Hypothalamus (tissue), 51 donors: ENCODE data around the gene AZI2.

Experiments used
- DNase-seq, 51 donors: peaks; one replicate each; lab custom pipeline; 2025; lab: John Stamatoyannopoulos, UW

The AZI2 gene, protein sequence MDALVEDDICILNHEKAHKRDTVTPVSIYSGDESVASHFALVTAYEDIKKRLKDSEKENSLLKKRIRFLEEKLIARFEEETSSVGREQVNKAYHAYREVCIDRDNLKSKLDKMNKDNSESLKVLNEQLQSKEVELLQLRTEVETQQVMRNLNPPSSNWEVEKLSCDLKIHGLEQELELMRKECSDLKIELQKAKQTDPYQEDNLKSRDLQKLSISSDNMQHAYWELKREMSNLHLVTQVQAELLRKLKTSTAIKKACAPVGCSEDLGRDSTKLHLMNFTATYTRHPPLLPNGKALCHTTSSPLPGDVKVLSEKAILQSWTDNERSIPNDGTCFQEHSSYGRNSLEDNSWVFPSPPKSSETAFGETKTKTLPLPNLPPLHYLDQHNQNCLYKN

DNA sequence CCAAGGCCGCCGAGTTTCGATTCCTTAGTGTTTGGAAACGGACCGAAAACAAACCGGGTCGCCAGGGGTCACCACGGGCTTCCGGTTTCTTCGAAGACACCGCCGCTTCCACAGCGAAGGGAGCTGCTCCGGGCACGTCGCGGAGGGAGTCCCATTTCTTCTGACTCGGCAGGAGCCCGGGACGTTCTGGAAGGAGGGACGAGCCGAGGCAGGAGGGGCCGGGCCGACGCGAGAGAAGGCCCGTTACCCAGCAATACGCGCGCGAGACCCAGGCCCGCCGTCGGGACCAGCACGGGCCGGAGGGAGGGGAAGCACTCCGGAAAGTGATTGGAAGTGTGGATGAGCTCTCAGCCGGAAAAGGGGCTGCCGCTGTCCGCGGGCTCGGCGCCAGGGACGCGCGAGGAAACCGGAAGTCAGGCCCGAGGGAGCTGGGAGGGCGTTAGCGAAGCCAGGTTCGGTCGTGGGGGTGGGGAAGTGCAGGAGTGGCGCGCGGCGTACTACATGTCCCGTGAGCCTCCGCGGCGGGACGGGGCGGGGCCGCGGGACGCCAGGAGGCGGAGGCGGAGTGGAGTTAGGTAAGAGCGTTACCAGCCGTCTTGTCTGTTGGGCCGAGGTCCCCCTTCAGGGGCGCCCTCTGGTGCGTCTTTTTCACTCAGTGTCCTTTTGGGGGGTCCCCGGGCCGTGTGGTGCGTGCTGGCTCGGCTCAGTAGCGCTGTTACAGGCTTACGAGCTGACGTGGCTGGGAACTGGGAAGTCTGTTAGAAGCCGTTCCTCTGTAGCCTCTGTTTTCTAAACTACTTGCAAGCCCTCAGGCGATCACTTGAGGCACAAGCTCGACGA is at the start of gene AZI2, which contains the start of gene ZCWPW2:
TSS of gene AZI2 (minus strand) at position 196 of the 840 bp plus-strand sequence. CDS start 8,207 bp downstream, outside the sequence.
TSS of gene ZCWPW2 (plus strand) at position 93 of the 840 bp plus-strand sequence. CDS start 64,348 bp downstream, outside the sequence.
- DNase-seq, result peak; percentile 70 to 96 (median 88)

DNA sequence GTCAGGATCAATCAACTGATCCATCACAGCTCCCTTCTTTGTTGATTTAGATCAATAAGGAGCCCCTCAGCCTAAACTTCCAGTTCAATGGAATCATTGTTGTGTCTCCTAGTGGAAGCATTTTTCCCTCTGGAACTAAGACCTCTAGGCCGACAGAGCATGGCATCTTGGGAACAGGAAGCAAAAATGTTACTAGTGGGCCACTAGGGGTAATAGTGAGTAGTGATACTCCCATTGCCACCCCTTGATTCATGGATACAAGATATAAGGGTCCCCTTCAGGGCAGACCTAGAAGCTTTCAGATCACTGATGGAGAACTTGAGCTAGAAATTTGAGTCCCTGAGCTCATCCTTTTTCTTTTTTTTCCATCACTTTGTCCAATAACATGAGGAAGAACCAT is 40.4 kb upstream of the AZI2 start:
- DNase-seq, result no peak

DNA sequence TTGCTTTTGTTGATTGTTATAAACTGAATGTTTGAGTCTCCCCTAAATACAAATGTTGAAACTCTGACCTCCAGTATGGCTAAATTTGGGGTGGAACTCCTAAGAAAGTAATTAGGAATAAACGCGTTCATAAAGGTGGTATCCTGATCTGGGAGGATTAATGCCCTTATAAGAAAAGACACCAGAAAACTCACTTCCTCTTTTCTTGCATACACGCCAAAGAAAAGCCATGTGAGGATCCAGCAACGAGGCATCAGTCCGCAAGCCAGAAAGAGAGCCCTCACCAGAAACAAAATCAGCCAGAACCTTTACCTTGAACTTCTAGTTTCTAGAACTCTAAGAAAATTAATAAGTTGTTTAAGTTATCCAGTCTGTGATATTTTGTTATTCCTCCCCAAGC is 37.4 kb upstream of the AZI2 start:
- no peak for DNase-seq

DNA sequence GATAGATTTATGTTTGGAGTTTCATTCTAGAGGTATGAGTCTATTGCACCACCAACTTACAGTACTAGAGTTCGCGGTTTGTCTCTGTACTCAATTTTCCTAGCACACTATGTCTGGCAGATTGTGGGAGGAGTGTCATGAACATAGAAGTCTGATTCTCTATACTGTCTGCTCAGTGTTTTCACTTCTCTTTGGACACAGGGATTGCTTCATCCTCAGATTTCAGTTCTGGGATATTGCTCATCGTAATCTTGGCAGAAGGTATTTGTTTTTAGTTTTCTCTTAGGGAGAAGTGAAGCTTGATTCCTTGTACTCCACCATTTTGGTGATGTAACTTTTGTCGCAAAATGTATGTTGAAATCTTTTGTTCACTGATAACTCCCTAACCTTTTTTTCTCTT is 27.8 kb upstream of the AZI2 start:
- DNase-seq, result no peak

DNA sequence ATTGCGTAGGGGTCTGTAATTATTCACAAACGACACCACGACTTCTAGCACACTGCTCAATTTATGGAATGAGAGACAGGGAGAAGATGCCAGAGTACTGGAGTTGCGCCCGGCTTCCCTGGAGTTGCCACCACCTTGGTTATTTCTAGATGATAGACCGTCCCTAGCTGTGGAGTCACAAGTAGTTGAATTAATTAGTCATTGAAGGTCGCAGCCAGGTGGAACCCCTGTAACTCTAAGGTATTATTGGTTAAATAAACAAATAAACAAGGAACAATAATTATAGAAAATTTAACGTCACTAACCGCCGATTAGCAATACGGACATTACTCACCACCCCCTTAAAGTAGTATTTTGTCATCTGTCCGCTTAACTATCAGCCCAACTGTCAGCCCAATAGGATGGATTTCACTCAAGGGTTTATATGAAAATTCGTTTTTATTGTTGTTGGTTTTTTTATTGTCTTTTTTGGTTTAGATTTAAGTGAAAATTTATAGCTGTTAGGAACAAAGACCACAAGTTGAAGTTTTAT is 911 bp upstream of the AZI2 start:
- DNase-seq, result peak in 5 of 51 donors; percentile 18 to 47 (median 34)

DNA sequence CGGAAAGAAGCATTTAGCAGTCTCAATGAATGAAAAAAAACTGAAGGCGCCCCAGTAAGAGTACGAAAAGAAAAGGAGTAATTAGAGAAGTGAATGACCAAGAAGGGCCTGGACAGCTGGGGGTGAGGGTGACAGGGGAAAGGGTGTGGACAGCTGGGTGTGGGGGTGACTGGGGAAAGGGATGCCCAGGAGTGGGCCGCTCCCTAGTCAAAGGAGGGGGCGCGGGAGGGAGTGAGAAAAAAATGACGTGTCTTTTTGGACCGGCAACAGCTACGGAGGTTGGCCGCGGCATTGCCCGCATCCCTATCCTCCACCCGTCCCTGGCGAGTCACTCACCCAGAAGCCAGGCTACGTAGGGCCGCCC is 377 bp downstream of the AZI2 start:
- peak in 4 of 51 donors; percentile 25 to 67 (median 52) for DNase-seq

DNA sequence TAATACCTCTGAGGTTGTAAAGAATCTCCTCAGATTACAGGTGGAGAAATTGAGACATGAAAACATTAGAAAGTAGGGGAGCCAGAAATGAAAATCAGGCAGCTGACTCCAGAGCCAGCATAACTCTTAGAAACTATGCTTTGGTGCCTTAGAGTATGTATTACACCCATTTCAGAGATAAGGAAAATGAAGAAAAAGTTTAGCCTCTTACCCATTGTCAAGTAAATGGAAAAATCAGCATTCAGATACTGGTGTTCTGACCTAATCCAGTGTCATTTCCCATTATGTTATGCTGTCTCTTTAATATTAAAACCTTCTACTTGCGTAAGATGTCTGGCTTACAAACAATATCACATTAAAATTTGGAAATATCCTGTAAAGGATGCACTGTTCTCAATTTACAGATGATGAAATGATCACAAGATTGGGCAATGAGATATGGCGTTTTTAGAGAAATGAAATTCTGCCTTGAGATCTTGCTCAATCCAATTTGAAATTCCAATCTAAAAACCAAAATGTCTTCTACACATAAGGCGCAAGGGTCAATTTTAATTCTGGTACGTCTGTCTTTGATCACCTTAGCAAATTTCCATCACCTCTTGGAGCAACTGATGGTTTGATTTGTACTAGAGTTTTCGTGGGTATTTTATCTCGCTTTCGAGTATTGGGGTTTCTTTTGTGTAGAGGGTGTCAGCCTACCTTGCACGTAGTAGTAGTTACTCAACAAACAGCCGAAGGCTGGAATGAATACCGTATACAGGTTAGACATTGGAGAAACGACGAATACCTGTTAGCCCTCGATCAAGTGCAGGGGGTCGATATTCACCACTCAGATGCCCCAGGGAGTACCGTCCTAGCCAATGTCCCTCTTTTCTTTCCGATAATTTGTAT is 1.0 kb downstream of the AZI2 start:
- peak in 5 of 51 donors; percentile 10 to 69 (median 15) for DNase-seq

DNA sequence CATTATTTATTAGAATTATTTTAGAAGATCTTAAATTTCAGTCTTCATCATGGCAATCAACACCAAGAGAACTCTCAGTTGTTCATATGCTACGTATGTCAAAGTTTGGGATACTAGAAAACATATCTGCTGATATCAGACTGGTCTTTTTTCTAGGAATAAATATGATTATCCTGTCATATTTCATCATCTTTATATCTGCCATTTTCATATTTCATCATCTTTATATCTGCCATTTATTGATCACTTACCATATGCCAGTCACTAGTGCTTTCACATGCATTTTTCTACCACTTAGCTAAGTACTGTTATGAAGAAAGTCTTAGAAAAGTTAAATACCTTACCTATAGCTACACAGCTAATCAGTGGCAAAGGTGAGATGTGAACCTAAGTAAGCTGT is 2.9 kb downstream of the AZI2 start:
- no peak for DNase-seq

DNA sequence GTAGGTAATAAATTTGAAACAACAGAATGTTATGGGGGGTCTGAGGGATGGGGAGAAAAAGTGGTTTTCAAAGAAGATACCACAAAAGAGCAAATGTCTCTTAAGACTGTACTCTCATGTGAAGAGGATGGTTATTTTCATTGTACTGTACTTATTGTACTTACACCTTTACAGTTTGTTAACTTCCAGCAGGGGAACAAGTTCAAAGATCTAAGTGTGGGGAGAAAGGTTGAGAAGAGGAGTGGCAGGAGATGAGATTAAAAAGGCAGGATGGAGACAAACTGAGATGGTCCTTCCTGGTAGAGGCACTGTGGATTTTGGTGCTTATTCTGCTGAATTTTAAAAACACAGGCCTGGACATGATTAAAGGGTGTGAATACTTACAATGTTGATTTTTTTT is 5.5 kb downstream of the AZI2 start:
- DNase-seq, result no peak

DNA sequence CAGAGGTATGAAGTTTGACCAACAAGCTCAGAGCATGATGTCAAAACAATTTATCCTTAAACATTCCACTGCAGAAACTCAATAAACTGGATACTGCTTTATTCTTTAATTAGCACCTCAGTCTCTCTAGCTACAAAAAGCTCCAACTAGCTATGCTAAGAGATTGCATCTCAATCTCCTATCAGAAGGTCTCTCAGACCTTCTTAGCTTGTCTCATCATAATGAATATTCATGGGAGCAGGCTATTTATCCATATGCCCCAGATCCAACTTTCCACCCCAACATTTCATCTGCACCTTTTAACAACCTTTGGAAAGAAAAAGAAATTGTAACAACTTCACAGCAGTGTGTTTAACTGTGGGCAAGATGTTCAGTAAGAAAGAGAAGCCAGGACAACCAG is 11.4 kb downstream of the AZI2 start:
- no peak for DNase-seq

DNA sequence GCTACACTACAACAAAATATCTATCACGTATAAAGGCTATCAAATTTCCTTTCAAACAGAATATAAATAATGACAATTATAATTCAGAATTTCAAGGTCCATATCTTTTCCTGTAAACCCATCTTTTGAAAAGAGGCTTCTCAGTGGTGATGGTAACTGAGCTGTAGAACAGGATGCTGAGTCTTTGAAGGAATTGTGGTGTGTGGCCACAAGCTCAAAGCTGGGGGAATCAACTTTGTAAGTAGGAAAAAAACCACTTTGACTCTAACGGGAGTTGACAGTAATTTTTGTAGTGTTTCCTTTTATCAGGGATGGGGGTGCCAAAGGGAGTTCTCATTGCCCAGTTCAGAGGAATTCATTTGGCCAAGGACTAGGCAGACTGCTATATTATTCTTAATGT is 13.4 kb downstream of the AZI2 start:
- DNase-seq, result no peak

DNA sequence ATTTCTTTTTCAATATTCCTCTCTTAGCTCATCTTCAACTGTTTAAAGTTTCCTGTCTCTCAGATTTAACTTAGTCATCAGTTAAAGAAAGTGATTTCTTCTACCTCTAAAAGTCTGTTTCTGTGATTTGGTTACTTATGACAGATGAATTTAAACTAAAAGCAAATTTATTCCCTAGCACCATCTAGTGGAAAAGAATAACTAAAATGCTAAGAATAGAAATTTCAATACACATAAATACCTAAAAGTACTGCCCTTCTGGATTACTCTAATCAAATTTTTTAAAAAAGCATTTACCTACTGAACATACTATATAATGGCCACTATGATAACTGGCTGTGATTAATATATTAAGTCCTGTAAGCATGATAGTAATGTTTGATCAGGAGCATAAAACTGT is 14.1 kb downstream of the AZI2 start:
- DNase-seq, result no peak

DNA sequence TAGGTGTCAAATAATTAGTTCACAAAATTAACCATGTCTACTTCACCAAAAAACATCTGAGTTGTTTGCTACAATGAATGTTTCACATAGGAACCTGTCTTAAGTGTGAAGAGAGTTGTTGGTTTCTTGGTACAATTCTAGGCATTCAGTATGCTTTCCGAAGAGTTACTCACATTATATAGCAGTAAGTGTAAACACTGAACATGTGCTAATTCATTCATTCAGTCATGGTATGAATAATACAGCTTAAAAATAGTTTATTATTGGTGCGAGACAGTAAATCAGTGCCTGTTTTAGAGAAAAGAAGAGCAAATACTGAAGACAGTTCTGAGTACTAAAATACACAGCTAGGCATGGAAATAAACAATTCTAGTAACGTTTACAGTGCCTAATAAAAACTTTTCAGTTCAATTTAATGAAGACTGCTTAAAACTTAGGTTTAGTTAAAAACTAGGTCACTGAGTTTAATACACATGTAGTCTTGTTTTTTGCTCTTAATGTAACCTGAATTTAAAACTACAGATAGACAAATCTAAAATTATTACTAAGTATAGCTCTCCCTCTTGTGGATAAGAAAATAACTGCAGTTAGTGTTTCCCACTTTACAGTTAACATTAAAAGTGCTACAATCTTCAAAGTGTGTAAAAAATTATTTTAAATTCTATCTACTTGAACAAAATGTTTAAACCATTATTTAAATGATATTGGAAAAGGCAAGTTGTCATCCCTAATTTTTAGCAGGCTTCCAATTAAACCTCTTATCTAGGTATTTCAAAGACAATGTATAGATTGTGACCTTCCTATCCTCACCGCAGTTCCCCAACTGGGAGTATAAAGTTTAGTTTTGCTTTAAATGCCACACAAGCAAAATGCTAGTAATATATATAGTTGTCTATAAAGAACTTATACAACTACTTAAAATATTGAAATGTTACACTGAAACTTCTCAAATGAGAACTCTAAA is 20.2 kb downstream of the AZI2 start:
- DNase-seq, result peak in 1 of 51 donors; percentile 16

DNA sequence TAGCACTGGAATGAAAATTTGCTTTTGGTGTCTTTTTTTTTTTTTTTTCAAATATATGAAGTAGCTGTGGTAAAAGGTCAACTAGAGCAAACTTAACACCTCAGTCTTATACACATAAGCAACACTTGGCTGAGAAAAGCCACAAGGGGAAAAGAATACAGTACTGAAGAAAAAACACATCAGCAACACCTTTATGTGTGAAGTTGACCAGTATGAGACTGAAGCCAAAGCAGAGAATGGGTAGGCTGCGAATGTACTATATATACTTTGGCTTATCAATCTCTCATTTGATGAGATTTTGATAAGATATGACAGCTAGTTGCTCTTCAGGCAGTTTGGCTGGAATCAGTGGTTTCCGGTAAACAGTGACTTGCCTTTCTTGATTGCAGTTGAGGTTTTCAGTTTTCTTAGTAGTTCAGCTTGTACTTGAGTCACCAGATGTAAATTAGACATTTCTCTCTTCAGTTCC is 22.1 kb downstream of the AZI2 start:
- DNase-seq, result no peak

DNA sequence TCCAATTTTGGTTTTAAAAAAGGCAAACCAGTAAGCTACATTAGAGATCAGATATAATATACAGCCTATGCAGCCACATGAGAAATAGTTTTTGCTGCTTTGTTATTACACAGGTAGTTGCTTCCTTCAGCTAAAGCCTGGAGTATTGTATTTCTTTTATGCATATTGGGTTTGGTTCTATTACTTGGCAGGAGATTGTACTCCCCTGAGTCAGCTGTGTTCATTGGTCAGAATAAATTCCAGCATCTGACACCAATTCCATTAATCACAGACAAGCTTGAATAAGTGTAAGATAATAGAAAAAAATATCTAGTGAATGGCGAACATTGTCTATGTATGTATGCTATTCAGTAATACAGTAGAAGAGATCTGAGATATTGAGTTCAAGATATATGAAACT is 26.2 kb downstream of the AZI2 start:
- DNase-seq, result no peak

DNA sequence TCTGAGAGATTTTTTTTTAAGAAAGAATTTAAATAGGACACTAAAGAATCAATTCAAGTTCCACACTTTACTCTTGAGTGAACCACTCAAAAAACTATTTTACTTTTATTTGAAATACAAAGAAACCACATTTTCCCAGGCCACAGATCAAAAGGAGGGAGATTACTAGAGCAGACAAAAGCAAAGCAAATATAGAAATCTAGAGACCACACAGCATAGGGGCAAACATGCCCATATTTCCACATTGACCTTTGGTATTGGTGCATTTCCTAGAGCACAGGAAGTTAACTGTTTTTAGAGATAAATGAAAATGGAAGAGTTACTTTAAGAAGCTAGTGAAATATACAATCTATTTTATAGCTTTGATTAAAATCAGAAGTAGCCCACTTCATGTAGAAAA is 27.6 kb downstream of the AZI2 start:
- no peak for DNase-seq

DNA sequence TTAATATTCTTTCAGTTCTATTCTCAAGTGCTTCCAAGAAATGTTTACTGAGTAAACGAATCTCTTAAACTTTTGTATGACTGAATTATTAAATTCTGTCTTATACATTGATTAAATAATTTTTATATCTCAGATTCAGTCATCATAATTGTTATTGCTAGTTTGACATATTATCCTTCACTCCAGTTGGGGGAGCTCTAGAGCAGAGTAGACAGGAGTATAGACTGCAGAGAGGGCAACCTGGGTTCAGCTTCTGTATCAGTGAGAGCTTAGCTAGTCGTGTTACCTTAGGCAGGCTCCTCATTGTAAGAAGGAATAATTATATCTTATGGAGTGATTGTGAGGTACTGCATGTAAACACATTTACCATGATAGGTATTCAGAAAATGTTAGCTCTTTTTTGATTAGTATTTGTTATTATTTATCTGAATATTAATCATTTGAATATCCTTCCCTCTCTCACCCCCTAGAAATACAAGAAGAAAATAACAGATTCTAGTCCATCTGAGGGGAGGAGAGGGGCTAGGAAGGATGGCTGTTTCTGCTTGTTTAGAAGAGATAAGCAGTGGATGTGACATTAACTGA is 31.1 kb downstream of the AZI2 start:
- DNase-seq, result peak in 1 of 51 donors; percentile 1

DNA sequence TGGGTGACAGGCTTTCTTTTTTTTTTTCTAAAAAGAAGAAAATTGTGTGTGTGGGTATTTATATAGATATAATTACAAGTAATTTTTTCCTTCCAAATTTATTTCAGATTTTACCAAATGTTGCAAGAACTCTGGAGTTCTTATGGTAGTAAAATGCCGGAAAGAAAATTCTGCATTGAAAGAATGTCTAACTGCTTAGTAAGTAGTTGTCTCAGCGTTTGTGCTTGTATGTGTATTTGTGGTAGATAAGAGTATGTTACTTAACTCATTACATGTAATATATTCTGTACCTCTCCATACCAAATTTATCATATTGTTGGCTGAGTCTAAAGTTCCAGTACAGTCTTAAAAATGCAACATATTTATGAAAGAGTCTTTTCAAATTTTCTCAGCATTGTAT is 32.4 kb downstream of the AZI2 start:
- DNase-seq, result no peak

DNA sequence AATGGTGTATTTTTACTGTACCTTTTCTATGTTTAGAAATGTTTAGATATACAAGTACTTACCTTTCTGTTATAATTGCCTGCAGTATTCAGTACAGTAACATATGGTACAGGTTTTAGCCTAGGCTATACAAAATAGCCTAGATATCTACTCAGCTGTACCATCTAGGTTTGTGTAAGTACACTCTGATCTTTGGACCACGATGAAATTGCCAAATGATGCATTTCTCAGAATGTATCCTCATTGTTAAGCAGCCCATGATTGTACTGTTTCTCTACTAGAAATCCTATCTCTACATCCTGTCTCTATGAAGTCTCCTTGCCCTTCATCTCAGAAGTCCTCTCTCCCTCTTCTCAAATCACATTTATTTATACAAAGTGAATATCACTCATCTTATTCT is 32.9 kb downstream of the AZI2 start:
- DNase-seq, result no peak
